ENCODE results near the gene PKP3. TPM values are rescaled to one million over a fixed set of nuclear protein-coding genes. Genes with fewer than 3 reads are reported as not detected.
"Not testable (repeated sequence)": the region's sequence is repeated elsewhere in the genome, so short reads cannot be mapped to it uniquely, and the experiment has no call there.

Gene PKP3
- total RNA-seq, 1 donor from 2014 or later = 0.68 TPM

DNA sequence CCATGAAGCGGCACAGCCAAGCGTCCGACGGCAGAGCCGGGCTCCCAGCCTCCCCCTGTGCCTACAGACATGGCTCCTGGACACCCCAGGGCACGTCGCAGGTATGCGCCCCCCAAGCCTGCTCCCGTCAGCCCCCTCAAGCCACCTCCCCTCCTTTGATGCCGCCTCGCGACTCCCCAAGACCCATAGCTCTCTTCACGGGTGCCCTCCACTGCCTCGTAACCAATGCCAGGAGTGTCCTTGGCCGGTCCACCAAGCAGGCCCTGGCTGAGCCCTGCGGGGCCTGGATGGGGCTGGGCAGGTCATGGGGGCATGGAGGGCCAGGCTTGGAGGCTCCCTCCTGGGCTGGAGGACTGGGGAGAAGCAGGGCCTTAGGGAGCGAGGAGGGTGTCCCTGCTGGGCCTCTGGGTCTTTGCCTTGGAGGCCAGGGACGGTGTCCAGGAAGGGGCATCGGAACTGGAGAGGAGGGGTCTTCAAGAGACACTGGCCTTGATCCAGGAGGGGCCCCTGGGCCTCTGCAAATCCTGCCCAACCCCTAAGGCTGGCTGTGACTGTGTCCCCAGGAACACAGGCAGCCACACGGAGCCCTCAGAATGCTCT lies 38.6 kb downstream of the PKP3 start:
- DNase-seq = no peak

DNA sequence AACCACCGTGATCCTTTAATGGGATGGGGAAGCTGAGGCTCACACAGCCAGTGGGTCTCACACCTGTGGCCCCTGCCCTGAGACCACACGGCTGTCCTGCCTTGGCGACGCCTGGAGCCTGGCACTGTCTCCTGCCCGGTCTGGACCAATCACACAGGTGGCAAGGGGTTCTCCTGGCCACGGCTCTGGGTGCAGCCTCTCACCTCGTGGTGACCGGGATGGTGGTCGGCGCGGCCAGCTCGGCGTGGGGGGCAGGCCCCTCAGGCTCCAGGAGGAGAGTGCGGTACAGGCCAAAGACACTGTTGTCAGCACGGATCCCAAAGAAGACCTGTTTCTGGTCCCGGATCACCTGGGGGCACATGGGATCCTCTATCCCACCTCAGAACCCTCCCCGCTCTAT lies 39.1 kb downstream of the PKP3 start:
- no peak for DNase-seq

DNA sequence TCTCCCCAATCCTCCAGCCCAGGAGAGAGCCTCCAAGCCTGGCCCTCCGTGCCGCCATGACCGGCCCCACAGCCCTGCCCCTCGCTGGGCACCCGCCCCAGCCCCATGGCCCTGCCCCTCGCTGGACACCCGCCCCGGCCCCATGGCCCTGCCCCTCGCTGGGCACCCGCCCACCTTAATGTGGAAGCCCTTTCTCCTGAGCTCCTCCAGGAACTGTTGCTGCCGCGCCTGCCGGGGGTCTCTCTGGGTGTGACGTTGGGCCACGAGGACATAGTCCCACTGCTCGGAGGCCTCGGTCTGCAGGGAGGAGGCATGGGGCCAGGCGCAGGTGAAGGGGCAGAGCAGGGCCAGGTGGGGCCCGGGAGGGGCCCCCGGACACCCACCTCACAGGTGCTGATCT lies 39.6 kb downstream of the PKP3 start:
- DNase-seq = no peak

DNA sequence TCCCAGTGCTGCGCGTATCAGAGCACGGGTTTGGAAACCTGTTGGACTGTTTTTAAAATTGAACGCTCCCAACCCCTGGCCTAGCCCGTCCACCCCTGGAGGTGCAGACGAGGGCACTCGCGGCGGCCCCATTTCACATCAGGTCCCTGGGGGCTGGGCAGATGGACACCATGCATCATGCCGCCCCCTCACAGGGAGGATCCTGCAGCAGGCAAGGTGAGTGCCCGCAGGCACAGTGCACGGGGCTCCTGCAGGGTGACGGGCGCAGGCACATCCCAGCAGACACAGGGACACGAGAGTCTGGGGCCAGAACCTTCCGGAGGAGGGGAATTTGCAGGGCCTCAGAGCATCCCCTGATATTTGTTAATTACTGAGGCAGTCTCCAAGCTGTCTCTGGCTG lies 40.5 kb downstream of the PKP3 start:
- no peak for DNase-seq

DNA sequence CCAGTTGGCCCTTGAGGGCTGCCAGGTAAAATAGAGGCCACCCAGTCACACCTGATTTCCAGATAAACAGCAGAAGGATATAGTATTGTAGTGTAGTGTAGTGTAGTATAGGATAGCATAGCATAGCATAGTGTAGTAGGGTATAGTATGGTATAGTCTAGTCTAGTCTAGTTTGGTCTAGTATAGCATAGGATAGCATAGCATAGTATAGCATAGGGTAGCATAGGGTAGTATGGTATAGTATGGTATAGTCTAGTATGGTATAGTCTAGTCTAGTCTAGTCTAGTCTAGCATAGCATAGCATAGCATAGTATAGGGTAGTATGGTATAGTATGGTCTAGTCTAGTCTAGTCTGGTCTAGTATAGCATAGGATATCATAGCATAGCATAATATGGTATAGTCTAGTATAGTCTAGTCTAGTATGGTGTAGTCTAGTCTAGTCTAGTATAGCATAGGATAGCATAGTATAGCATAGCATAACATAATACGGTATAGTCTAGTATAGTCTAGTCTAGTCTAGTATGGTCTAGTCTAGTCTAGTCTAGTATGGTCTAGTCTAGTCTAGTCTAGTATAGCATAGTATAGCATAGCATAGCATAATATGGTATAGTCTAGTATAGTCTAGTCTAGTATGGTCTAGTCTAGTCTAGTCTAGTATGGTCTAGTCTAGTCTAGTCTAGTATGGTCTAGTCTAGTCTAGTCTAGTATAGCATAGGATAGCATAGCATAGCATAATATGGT lies 41.2 kb downstream of the PKP3 start:
- not testable (repeated sequence) for DNase-seq

DNA sequence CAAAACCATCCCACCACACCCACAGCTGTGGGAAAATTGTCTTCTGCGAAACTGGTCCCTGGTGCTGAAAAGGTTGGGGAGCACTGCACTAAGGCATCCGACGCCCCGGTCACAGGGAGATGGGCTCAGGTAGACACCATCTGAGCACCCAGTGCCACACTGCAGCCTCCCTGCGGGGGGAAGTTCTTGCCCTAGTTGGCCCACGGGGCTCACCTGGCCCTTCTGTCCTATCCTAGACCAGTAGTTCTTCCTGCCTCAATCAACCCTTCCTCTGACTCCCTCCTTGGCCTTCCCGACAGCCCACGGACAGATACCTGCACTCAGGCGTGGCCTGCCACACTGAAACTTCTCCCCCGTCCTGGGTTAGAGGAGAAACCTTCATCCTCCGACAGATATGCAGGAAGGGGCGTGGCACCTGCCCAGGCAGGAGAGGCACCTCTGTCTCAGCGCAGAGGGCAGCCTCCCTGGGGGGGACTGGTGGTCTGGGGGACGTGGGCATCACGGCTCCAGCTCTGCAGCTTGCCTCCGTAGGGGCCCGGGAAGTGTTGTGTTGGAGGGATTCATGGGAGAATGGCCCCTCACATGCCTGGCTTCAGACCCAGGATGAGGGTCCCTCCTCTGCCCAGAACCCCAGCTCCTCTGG lies 43.3 kb downstream of the PKP3 start:
- DNase-seq = no peak

DNA sequence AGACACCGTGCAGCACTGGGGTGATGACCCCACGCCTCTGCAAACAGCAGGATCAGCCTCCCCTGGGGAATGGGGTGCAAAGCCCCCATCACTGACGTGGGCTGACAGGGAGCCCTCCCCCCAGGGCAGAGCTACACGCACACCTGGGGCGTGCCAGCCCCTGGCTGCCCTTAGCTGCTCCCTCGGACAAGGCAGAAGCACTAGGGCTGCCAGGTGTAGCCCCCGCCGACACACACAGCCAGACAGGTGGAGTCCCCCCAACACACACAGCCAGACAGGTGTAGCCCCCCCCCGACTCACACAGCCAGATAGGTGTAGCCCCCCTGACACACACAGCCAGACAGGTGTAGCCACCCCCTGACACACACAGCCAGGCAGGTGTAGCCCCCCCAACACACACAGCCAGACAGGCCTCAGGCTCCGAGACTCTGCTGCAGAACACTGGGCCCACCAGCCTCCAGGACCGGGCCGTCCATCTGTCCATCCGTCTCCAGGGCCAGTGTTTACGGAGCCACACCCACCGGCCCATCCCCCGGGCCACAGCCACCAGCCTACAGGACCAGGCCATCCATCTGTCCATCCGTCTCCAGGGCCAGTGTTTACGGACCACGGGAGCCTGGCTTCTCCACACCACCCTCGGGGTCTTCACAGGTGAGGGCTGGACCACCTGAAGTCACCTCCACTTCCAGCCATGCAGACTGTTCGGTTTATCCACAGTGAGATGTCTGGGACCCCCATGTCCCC lies 44.3 kb downstream of the PKP3 start:
- DNase-seq = no peak

DNA sequence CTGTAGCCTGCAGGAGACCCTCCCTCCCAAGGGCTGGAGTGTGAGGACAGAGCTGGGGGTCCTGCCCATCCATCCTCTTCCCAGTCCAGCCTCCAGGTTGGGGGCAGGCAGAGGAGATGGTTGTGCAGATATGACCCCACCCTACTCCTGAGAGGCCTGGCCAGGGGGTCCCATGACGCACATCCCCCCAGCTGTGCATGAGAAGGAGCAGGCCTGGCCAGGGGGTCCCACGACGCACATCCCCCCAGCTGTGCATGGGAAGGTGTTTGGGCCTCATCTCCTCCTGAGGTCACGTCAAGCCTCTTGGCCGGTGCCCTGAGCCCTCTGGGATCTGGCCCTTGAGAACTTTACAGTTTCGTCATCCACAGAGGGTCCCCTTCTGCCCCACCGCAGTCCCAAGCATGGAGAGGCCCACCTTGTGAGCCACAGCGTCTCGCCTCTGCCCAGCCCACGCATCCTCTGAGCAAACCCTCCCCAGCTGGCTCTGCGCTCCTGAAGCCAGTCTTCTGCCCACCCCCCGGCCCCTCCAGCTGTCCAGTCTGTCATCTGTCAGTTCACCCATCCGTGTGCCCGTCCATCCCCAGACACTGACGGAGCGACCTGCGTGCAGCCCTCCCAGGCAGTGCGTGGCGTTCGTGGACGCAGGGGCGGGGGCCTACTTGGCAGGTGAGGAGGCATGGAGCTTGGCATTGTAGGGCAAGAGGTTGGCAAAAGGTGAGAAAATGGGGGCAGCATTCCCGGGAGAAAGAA lies 45.5 kb downstream of the PKP3 start:
- DNase-seq = no peak

DNA sequence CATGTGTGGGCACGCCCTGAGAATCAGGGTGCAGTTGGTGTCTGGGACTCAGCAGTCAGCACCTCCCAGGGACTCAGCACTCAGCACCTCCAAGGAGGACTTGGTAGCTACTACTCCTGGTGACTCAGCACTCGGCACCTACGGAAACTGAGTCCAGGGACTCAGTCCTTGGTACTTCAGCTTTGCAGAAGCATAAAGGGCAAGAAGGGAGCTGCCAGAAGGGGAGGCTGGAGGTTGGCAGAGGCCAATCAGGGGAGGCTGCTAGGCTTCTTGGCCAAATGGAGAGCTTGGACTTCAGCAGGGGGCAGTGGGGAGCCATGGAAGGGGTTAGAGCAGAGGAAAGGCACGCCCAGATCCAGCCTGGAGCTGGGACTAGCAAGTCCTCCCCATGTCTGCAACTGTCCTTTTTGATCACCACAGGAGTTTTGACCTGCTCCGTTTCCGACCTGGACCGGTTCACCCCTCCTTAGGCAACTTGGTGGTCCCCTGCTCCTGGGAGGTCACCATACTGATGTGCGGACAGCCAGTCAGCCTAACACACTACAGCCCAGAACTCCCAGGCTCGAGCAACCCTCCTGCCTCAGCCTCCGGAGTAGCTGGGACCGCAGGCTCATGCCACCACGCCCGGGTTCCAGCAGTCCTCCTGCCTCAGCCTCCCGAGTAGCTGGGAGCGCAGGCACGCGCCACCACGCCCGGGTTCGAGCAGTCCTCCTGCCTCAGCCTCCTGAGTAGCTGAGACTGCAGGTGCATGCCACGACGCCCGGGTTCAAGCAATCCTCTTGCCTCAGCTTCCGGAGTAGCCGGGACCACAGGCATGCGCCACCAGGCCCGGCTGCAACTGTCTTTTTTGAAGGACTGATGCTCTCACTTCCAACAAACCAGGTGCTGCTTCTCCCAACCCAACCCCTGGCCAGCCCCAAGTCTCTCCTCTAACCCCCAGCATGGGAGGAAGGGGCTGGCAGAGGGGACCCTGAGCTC lies 46.3 kb downstream of the PKP3 start:
- peak; percentile 49 for DNase-seq

DNA sequence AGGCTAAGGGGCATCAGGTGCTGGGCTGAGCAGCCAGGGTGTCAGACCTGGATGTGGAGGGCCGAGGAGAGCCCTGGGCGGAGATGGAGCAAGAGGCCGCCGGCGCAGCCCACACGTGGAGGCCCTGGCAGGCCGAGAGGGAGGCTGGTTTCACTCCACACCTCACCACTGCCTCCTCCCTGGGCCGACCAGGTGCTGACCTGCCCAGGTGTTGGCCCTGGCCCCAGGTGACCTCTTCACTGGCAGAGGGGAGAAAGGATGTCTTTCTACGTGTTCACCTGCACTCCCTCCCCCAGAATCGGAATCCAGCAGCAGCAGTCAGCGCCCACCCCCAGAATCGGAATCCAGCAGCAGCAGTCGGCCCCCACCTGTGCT lies 47.0 kb downstream of the PKP3 start:
- no peak for DNase-seq

DNA sequence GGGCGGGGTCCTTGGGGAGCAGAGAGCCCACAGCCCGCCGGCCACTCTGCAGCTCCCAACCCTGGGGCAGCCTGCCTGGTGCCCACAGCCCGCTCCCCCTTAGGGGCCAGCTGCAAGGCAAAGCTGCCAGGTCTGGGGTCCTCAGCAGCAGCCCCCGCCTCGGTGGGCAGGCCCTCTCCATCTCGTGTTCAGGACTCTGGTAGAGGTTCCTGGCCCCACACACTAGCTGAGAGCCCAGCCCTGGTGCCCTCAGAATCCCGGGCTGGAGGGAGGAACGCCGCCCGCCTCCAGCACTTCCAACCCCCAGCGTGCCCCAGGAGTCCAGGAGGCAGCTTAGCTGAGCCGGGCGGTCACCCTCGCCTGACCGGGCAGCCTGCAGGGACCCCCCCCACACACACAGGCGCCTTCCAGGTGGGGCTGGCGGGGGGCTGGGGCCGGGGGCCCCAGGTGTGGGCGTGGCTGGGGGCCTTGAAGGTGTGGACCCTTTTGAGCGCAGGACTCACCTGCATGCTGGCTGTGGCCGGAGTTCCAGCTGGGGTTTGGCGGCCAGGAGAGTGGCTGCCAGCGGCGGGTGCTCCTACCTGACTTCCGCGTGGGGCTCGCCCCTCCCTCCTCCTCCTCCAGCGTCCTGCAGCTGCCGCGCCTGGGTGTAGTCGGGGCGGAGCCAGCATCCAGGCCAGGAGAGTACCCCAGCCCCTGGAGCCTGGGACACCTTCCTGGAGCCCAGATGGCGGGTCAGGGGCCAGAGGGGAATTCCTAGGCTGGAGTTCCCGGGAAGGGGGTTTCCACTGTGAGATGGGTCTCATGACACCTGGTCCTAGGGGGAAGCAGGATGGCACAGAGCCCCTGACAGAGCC lies 47.6 kb downstream of the PKP3 start, which contains the start of gene ANO9:
Gene ANO9, minus strand, starts transcription at position 594 of the 857 bp plus-strand sequence. Its CDS starts 85 bp downstream, at position 509.
- DNase-seq = peak; percentile 9

DNA sequence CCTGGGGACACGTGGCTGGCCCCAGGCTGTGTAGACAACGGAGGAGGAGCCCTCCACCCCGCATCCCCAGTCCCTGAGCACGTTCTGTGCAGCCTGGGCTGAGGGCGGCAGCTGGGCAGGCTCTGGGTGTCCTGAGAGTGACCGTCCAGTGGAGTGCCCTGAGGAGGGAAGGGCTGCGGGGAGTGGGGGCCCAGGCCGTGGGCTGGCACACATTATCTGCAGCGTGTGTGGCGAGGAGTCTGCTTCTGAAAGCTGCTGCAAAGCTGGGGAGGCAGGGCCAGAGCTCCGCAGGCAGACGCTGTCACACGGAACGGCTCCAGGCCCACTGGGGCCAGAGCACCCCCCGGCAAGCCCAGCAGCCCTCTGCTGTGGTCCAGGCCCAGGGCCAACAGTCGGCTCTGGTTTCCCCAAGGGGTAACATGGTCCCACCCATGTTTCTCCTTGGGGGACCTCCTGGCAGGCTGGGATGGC lies 48.6 kb downstream of the PKP3 start:
- no peak for DNase-seq

DNA sequence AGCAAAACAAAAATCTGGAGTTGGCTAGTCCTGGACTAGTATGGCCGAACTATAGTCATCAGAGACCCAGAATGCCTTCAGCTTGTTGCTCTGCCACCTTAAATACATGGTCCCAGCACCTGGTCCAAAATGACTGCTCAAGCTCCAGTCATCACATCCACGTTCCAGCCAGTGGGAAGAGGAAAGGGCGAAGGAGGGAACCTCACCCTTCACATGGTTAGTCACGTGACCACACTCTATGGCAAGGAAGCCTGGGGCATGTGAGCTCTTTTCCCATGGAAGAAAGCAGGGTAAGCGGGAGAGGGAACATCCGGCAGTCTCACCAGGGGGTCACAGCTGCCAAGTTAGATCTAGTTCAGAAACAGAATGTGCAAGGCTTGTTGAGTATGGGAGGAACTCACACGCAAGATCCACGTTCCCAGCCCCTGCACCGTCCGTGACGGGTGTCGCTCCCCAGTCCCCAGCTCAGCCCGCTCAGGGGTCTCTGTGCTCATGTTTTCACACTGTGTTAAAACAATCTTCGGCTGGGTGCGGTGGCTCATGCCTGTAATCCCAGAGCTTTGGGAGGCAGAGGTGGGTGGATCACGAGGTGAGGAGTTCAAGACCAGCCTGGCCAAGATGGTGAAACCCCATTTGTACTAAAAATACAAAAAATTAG lies 49.7 kb downstream of the PKP3 start:
- DNase-seq = peak; percentile 41

DNA sequence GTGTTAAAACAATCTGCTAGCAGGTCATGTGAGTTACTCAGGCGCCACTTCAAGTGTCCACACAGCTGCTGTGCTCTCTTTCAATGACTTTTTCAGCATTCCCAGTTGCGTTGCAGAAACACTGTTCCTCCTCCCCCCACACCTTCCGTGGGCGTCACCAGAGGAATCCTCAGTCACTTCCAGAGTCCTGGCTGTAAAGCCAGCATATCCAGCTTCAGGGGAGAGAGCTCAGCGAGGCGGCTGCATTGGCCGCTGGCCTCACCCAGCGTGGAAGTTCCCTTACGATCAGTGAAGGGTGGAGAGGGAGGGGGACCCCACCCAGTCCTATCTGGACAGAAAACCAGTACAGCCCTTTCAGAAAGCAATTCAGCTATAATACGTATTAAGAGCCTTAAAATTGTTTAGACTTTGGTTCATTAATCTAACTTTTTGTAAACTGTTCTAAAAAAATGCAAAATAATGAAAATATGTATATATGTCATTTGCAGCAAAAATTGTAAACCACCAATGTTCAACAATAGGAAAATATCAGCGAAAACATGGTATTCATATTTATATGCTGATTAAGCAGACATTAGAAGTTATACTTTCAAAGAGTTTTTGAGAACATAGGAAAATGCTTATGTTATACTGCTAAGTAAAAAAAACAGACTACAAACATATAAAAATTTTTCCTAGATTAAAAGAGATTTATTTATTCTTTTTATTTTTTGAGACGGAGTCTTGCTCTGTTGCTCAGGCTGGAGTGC lies 50.6 kb downstream of the PKP3 start:
- peak; percentile 32 for DNase-seq

DNA sequence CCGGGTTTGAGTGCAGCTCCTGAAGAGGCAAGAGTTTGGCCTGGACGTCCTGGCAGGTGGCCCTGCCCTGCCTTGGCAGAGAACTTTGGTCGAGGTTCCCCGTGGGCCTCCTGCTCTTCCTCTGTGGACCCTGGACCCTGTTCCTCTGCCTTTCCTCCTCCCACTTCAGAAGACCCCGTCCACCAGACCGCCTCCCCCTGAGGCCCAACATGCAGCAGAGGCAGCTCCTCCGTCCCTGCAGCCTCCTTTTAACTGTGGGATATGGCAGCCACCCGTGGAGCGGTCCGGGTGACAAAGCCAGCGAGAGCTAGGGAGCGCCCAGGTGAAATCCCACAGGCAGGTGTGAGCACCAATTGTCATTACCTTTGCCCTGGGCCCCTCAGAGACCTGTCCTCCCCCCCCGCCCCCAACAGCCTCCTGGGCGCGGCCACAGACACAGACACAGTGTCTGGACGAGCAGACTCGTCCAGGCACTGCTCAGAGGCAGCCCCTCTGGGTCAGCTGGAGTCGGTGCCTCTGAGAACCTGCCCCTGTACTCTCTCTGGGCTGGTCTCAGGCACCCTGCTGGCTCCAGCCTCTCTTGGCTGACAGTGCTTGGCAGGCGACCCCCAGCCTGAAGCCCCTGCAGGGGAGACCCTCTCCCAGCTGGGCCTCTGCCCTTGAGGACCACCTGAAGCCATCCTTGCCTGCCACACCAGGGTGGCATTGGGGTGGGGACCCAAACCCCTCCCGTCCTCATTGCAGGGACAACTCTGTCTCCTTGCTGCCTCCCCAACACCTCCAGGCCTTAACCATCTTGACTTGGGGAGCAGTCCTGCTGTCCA lies 52.0 kb downstream of the PKP3 start:
- no peak for DNase-seq

DNA sequence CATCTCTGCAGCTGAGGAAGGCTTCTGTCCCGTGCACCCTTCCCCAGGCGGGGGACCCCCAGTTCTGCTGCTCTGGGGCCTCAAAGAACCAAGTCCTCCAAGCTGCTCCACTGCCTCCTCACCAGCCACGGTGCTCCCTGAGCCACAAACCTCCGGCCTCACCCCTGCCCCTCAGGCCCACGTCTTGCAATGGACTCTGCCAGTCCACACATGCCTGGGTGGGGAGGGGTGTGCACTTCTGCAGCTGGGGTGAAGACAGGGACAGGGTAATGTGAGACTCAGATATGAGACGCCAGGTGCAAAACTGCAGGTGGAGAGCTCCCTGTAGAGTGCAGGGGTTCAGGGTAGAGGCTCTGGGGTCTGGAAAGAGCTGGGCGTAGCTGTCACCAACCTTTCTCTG lies 52.9 kb downstream of the PKP3 start:
- no peak for DNase-seq

DNA sequence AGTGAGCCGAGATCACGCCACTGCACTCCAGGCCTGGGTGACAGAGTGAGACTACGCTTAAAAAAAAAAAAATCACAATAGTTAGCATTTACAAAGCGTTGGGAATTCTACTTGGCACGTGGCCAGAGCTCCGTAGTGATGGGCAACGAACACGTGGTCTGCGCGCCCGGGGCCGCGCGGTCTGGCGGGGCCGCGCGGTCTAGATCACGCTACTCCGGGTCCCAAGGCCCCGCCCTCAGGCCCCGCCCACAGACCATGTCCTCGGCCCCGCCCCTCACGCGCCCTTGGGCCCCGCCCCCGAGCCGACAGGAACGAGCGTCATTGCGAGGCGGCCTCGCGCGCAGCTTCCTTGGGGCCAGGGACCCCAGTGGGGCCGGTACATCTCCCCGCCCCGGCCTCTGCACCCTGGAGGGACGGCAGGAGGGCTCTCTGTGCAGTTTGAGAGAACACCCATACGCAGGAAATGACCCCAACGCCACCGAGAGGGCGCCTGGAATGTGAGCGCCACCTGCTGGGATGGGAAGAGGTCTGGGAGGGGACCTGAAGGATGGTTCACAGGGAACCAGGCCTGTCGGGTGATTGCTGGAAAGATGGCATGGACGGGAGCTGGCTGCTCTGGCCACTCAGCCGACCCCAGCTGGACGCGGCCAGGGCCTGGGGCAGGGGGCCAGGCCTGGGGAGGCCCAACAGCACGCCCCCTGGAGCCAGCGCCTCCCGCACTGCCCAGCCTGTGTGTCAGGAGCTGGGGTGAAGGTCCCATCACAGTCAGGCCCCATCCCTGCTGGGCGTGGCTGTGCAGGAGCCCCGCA lies 54.1 kb downstream of the PKP3 start:
- peak; percentile 95 for DNase-seq
